ENCODE data around the gene USP21. TPM values are rescaled to one million over a fixed set of nuclear protein-coding genes. Genes with fewer than 3 reads are reported as not detected.
A peak's percentile ranks its signal among the peaks of the same experiment; 100 is the strongest.

The USP21 gene
- total RNA-seq, 1 experiment from 2014 or later, result 41.9 TPM

DNA sequence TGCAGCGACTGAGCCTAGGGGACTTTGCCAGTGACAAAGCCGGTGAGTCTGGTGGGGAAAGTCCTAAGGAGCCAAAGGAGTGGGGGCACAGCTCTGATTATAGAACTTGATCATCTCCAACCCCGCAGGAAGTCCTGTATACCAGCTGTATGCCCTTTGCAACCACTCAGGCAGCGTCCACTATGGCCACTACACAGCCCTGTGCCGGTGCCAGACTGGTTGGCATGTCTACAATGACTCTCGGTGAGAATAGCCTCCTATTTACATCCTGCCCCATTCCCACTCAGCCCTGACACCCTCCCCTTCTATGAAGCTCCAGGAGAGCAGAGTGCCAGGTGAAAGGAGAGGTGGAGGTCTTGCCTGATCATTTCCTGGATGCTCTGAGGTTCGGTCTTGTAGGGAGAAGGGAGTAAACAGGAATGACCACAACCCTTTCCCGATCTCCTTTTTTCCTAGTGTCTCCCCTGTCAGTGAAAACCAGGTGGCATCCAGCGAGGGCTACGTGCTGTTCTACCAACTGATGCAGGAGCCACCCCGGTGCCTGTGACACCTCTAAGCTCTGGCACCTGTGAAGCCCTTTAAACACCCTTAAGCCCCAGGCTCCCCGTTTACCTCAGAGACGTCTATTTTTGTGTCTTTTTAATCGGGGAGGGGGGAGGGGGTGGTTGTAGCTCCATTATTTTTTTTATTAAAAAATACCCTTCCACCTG is 5.8 kb downstream of the USP21 start:
- DNase-seq (ENCODE audit: low read depth, low spot score) (no peak), ATAC-seq (no peak)
- no TSS peak for BruUV-seq (replicated peaks)
- intact Hi-C loops (cut with micrococcal nuclease; ENCODE audit: unreplicated experiment) (no loop called here), in situ Hi-C loops (cut with HindIII; ENCODE audit: low pct_unique_long_range_greater_than_20kb, low sequenced_read_pairs) (no loop called here)
- Histone ChIP-seq H3K9me3 (ENCODE audit: control insufficient read depth, insufficient read depth, low read depth, low read length) (no peaks in the 10 kb centered on the region), H3K4me1 (ENCODE audit: control insufficient read depth, insufficient read depth, low read length) (peaks cover 20% of the 10 kb centered on the region), H3K4me3 (ENCODE audit: low read depth in 2 of 2, low read length in 2 of 2) (peak overlapping the region; percentile 83 to 88), H3K27me3 (ENCODE audit: control insufficient read depth, insufficient read depth, low read length) (no peaks in the 10 kb centered on the region), H3K27ac (ENCODE audit: low read length) (peak overlapping the region; percentile 74; the same call in 1 of the 2 replicates), H3K36me3 (ENCODE audit: control insufficient read depth, insufficient read depth, low read length) (peaks cover 4% of the 10 kb centered on the region; the same call in 1 of the 2 replicates)
- ChIA-PET POLR2A (interaction anchor here (0.6 to 0.9 kb wide), 2 partner anchors 33 to 146 kb away, joined by 3 read pairs; partner anchors contain the start of gene DEDD), CTCF (interaction anchor here (0.5 to 1.0 kb wide), 4 partner anchors 12 to 252 kb away, joined by 3 to 7 read pairs (median 4); partner anchors contain the start of gene B4GALT3)
- TF ChIP-seq POLR2AphosphoS5 (IDR thresholded peaks at IDR 0.05; ENCODE audit: low read depth, low read length) (no peak), CTCF (IDR thresholded peaks at IDR 0.05) (no peak)

DNA sequence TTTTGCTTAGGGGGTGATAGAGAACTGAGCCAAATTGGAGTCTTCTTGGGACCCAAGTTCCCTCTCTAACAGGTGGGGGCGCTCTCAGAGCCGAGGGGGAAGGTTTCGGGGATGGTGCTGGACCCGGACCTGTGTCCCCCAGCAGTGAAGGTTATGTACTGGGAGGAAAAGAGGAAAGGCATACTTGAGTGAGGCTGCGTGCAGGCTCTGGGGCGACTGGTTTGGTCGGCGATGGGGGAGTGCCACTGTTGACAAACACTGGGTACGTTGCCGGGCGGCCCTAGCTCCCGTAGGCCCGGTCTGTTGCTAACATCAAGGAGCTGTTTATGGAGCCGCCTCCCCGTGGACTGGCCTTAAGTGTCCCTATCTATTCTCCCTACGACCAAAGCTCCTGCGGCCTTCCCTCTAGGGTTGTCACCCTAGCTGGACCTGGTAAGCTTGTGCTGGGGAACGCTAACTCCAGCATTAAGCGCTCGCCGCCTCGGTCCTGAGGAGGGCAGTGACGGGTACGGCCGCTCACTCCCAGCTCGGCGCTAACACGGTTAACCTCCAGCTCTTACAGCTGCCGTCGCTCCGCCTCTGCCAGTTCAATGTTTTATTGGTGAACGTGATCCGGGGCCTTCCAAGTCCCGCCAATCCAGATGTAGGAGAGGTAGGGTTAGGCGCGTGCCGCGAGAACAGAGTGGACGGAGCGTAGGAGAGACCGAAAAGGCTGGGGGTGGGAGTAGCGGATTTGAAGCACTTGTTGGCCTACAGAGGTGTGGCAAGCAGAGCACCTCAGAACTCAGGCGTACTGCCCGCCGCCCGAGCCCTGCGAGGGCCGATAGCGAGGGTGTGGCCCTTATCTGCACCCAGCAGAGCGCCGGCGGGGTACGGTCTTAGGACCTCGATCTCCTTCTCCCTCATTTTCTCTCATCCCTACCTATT is 6.7 kb downstream of the USP21 start, which contains the start of gene PPOX:
Gene PPOX (plus strand): TSS at position 685 of the 927 bp plus-strand sequence. CDS start 422 bp downstream, outside the sequence.
- ChIA-PET POLR2A (interaction anchor here (0.6 to 1.4 kb wide), 4 partner anchors 13 to 147 kb away, joined by 3 to 5 read pairs (median 3); partner anchors contain the start of genes DEDD, F11R and UFC1), CTCF (interaction anchor here (0.5 to 1.0 kb wide), 5 partner anchors 11 to 251 kb away, joined by 3 to 7 read pairs (median 4); partner anchors contain the start of gene B4GALT3)
- no TSS peak for BruUV-seq (replicated peaks)
- no peaks in the 10 kb centered on the region for H3K9me3 ChIP-seq (ENCODE audit: control insufficient read depth, insufficient read depth, low read depth, low read length)
- peak within 1 kb of the TSS; percentile 89 for H3K27ac ChIP-seq (ENCODE audit: low read length)
- H3K4me1 ChIP-seq (ENCODE audit: control insufficient read depth, insufficient read depth, low read length), result peaks cover 18% of the 10 kb centered on the region
- DNase-seq (ENCODE audit: low read depth, low spot score) (peak; percentile 94), ATAC-seq (peak; percentile 96)
- peak within 1 kb of the TSS; percentile 83 to 88 for H3K4me3 ChIP-seq (ENCODE audit: low read depth in 2 of 2, low read length in 2 of 2)
- peaks cover 4% of the 10 kb centered on the region; the same call in 1 of the 2 replicates for H3K36me3 ChIP-seq (ENCODE audit: control insufficient read depth, insufficient read depth, low read length)
- in situ Hi-C loops (cut with HindIII; ENCODE audit: low pct_unique_long_range_greater_than_20kb, low sequenced_read_pairs), result no loop called here
- intact Hi-C loops (cut with micrococcal nuclease; ENCODE audit: unreplicated experiment), result no loop called here
- TF ChIP-seq REST (IDR thresholded peaks at IDR 0.05; ENCODE audit: insufficient read depth in 1 of 2, low read depth in 2 of 2, low read length in 1 of 2) (no peak), POLR2AphosphoS5 (IDR thresholded peaks at IDR 0.05; ENCODE audit: low read depth, low read length) (peak; percentile 83), CTCF (IDR thresholded peaks at IDR 0.05) (peak; percentile 79), TCF7L2 (IDR thresholded peaks at IDR 0.05; ENCODE audit: low read depth, low read length) (peak; percentile 91), SIN3A (IDR thresholded peaks at IDR 0.05; ENCODE audit: borderline replicate concordance, insufficient read depth, low read depth, low read length) (no peak; the same call in none of the 2 replicates)
- H3K27me3 ChIP-seq (ENCODE audit: control insufficient read depth, insufficient read depth, low read length), result no peaks in the 10 kb centered on the region

All from Panc1 (cell line).